OCI-LY7 (cell line): ENCODE measurements around the gene VAMP8. TPM values are rescaled to one million over a fixed set of nuclear protein-coding genes. Genes with fewer than 3 reads are reported as not detected.
"Not testable (repeated sequence)": the region's sequence is repeated elsewhere in the genome, so short reads cannot be mapped to it uniquely, and the experiment has no call there.

Experiments used
- BruUV-seq: library from RNA; stranded (reverse); fragments of 400-500 nt; replicated peaks from 2 replicates; lab custom pipeline; 2021; lab: Mats Ljungman, UMichigan
- CTCF ChIA-PET: fragments of 300-600 bp; sonication (Branson Sonifier 250); formaldehyde crosslinking; loops from one replicate; lab custom pipeline; 2022; ENCODE audit warnings: antibody characterized with exemption; ENCODE audit not compliant: unreplicated experiment; lab: Charles Lee
- POLR2A ChIA-PET: fragments of 300-600 bp; sonication (Branson Sonifier 250); formaldehyde crosslinking; loops from one replicate; lab custom pipeline; 2022; ENCODE audit warnings: antibody characterized with exemption; lab: Charles Lee
- DNase-seq: peaks from one replicate; pipeline ENCODE4 v3.0.0-alpha.2; 2015; ENCODE audit warnings: low spot score
- H2AFZ ChIP-seq: fragments of 200-600 bp; sonication (generic), shearing (Covaris generic); 2 replicates; pipeline ENCODE4 v1.6.1; 2014; ENCODE audit warnings: mild to moderate bottlenecking, antibody characterized with exemption, low read length, moderate library complexity
- H3K27ac ChIP-seq: fragments of 200-600 bp; sonication (generic); 2 replicates; pipeline ENCODE4 v1.5.1; 2014; ENCODE audit warnings: mixed run types, low read depth, mild to moderate bottlenecking, moderate library complexity, low read length, inconsistent platforms; ENCODE audit not compliant: poor library complexity, severe bottlenecking
- H3K36me3 ChIP-seq: fragments of 200-600 bp; sonication (generic); 2 replicates; pipeline ENCODE4 v1.6.1; 2014; ENCODE audit warnings: mild to moderate bottlenecking, antibody characterized with exemption, low read length, moderate library complexity, mixed read lengths; ENCODE audit not compliant: insufficient read depth
- H3K4me1 ChIP-seq: fragments of 200-600 bp; sonication (generic); 2 replicates; pipeline ENCODE4 v1.5.1; 2014; ENCODE audit warnings: mild to moderate bottlenecking, low read length; ENCODE audit not compliant: insufficient read depth, poor library complexity, severe bottlenecking
- H3K4me2 ChIP-seq: fragments of 200-600 bp; sonication (generic); 2 replicates; pipeline ENCODE4 v1.6.1; 2014; ENCODE audit warnings: mild to moderate bottlenecking, low read length
- H3K4me3 ChIP-seq: fragments of 200-600 bp; sonication (generic); 2 replicates; pipeline ENCODE4 v1.5.1; 2014; ENCODE audit warnings: mild to moderate bottlenecking, low read depth, low read length; ENCODE audit not compliant: poor library complexity, severe bottlenecking
- H3K79me2 ChIP-seq: fragments of 200-600 bp; sonication (generic); 2 replicates; pipeline ENCODE4 v1.6.1; 2016; ENCODE audit warnings: low read depth, mild to moderate bottlenecking, low read length, moderate library complexity, mixed read lengths; ENCODE audit not compliant: insufficient read depth
- H3K9me2 ChIP-seq: fragments of 200-600 bp; sonication (generic); 2 replicates; pipeline ENCODE4 v1.6.1; 2016; ENCODE audit warnings: mild to moderate bottlenecking, low read length, mixed read lengths; ENCODE audit not compliant: insufficient read depth
- H3K9me3 ChIP-seq: fragments of 200-600 bp; sonication (generic); 2 replicates; pipeline ENCODE4 v1.6.1; 2014; ENCODE audit warnings: mild to moderate bottlenecking, mixed run types, low read length, mixed read lengths
- H4K20me1 ChIP-seq: fragments of 200-600 bp; sonication (generic); 2 replicates; pipeline ENCODE4 v1.6.1; 2014; ENCODE audit warnings: mild to moderate bottlenecking, antibody characterized with exemption, low read length, moderate library complexity, mixed read lengths; ENCODE audit not compliant: insufficient read depth
- CTCF ChIP-seq: fragments of 200-600 bp; sonication (generic); conservative IDR thresholded peaks from 2 replicates; pipeline ENCODE4 v1.5.1; 2014; ENCODE audit warnings: mild to moderate bottlenecking, antibody characterized with exemption, low read length, moderate library complexity, mixed read lengths
- EZH2phosphoT487 ChIP-seq: fragments of 200-600 bp; sonication (generic); IDR thresholded peaks from 2 replicates; pipeline ENCODE4 v1.6.1; 2018; ENCODE audit warnings: low read depth, borderline replicate concordance, mild to moderate bottlenecking, mixed run types, antibody characterized with exemption, low read length, moderate library complexity, mixed read lengths
- intact Hi-C: fragments of 100-400 bp; cut with micrococcal nuclease; formaldehyde crosslinking; loops from one replicate; pipeline ENCODE4 v1.10.0; 2022; ENCODE audit not compliant: unreplicated experiment
- total RNA-seq, 2 experiments: library from RNA; depleted of rRNA in 1 of 2; stranded (reverse); fragments of >200 nt in 1 of 2; shearing (Covaris generic) in 1 of 2; gene quantifications; 2 replicates each; pipeline ENCODE4 v1.2.3, GENCODE V29; 2014 to 2022

Gene VAMP8
- total RNA-seq, 2 experiments from 2014 or later: 112 to 152 TPM

DNA sequence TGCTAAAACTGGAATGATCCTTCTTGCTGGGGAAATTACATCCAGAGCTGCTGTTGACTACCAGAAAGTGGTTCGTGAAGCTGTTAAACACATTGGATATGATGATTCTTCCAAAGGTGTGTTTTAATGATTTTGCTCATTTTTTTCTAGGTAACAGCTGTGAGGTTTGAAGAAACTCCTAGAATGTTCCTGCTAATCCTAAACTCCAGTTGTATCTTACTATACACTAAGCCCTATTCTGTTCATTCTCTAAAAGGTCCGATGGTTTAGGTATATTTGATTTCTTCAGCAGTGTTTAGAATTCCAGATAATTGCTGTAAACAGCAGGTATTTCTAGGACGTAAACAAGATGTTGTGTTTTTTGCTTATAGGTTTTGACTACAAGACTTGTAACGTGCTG is 36.1 kb upstream of the VAMP8 start:
- no peaks in the 10 kb centered on the region for H3K9me2 ChIP-seq

DNA sequence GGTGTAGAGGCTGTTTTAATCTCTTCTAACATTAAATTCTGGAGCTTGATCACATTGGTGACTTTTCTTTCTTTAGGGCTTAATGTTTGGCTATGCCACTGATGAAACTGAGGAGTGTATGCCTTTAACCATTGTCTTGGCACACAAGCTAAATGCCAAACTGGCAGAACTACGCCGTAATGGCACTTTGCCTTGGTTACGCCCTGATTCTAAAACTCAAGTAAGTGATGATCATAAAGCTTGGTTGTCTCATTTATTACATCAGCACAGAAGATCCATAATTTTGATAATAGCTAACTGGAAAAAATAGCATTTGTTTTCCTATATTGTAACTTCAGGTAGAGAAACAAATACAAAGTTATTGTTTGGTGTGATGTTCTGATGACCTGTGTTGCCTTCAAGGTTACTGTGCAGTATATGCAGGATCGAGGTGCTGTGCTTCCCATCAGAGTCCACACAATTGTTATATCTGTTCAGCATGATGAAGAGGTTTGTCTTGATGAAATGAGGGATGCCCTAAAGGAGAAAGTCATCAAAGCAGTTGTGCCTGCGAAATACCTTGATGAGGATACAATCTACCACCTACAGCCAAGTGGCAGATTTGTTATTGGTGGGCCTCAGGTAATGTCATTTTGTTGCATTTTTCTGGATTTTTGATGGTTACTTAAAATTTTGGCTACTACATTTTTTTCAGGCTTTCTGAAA is 35.5 kb upstream of the VAMP8 start:
- intact Hi-C loops: no loop called here
- Histone ChIP-seq H3K9me3 (no peaks in the 10 kb centered on the region), H3K36me3 (peaks cover 79% of the 10 kb centered on the region), H3K27ac (no peak overlapping the region), H3K4me1 (peaks cover 33% of the 10 kb centered on the region), H3K79me2 (peaks cover 59% of the 10 kb centered on the region), H3K9me2 (no peaks in the 10 kb centered on the region), H2AFZ (no peak overlapping the region), H4K20me1 (peaks cover 31% of the 10 kb centered on the region), H3K4me3 (peak overlapping the region; percentile 100), H3K4me2 (peak overlapping the region; percentile 86)
- TF ChIP-seq CTCF (no peak), EZH2phosphoT487 (no peak)
- BruUV-seq: no TSS peak
- POLR2A ChIA-PET: interaction anchor here (1.1 to 6.7 kb wide), 4 partner anchors 8 to 214 kb away, joined by 3 to 48 read pairs (median 35); partner anchors contain the start of genes GGCX, SH2D6 and TGOLN2
- DNase-seq: no peak
- CTCF ChIA-PET: no interaction called here

More for the DNA sequence above, 36.1 kb upstream of the VAMP8 start:
- peaks cover 31% of the 10 kb centered on the region for H4K20me1 ChIP-seq
- POLR2A ChIA-PET: interaction anchor here (1.1 to 6.7 kb wide), 5 partner anchors 9 to 213 kb away, joined by 3 to 48 read pairs (median 29); partner anchors contain the start of genes GGCX, SH2D6, TGOLN2 and VAMP8
- H3K36me3 ChIP-seq: peaks cover 73% of the 10 kb centered on the region
- peak overlapping the region; percentile 86 for H3K4me2 ChIP-seq
- DNase-seq: no peak
- no TSS peak for BruUV-seq
- no peak overlapping the region for H3K27ac ChIP-seq
- CTCF ChIA-PET: no interaction called here
- no peaks in the 10 kb centered on the region for H3K9me3 ChIP-seq
- H2AFZ ChIP-seq: no peak overlapping the region
- peaks cover 60% of the 10 kb centered on the region for H3K79me2 ChIP-seq
- peaks cover 37% of the 10 kb centered on the region for H3K4me1 ChIP-seq
- H3K4me3 ChIP-seq: peak overlapping the region; percentile 100
- intact Hi-C loops: no loop called here
- TF ChIP-seq CTCF (no peak), EZH2phosphoT487 (no peak)

- Histone ChIP-seq H3K4me1 (peaks cover 26% of the 10 kb centered on the region), H3K79me2 (peaks cover 50% of the 10 kb centered on the region), H3K4me2 (peak overlapping the region; percentile 86; the same call in 1 of the 2 replicates), H3K4me3 (no peak overlapping the region), H3K36me3 (peaks cover 88% of the 10 kb centered on the region), H2AFZ (no peak overlapping the region), H3K9me2 (no peaks in the 10 kb centered on the region), H4K20me1 (peaks cover 31% of the 10 kb centered on the region), H3K9me3 (no peaks in the 10 kb centered on the region), H3K27ac (no peak overlapping the region)
- BruUV-seq: no TSS peak
- TF ChIP-seq CTCF (no peak), EZH2phosphoT487 (no peak)
- intact Hi-C loops: no loop called here
- DNase-seq: no peak
- POLR2A ChIA-PET: interaction anchor here (0.6 to 6.7 kb wide), 3 partner anchors 8 to 585 kb away, joined by 3 to 48 read pairs (median 4); no protein-coding TSS in a partner anchor
- CTCF ChIA-PET: interaction anchor here (1.0 kb wide), 1 partner anchor 9 kb away, joined by 4 read pairs; no protein-coding TSS in a partner anchor
These were observed 34.6 kb upstream of the VAMP8 start for GRCh38 chr2:85542777-85543176.

- BruUV-seq: not testable (repeated sequence)
These were observed 33.1 kb upstream of the VAMP8 start for GRCh38 chr2:85544254-85544691.

More at GRCh38 chr2:85544254-85544691, 33.1 kb upstream of the VAMP8 start:
- peaks cover 31% of the 10 kb centered on the region for H4K20me1 ChIP-seq
- H3K4me2 ChIP-seq, H2AFZ ChIP-seq, H3K9me3 ChIP-seq, DNase-seq, H3K9me2 ChIP-seq, intact Hi-C loops, H3K27ac ChIP-seq, H3K4me3 ChIP-seq: not testable (repeated sequence)
- H3K79me2 ChIP-seq: peaks cover 41% of the 10 kb centered on the region
- ChIA-PET POLR2A (interaction anchor here (0.7 to 1.4 kb wide), 3 partner anchors 12 to 169 kb away, joined by 3 to 6 read pairs (median 3); no protein-coding TSS in a partner anchor), CTCF (interaction anchor here (0.5 kb wide), 1 partner anchor 127 kb away, joined by 3 read pairs; no protein-coding TSS in a partner anchor)
- H3K36me3 ChIP-seq: peaks cover 92% of the 10 kb centered on the region
- H3K4me1 ChIP-seq: peaks cover 26% of the 10 kb centered on the region
